NCI-H526 treated with DMSO at 0.1 percent for 48 hours (cell line): ENCODE measurements around the gene GASK1A.

Experiments
- DNase-seq: peaks from one replicate; lab custom pipeline; 2025; lab: John Stamatoyannopoulos, UW

Gene GASK1A

DNA sequence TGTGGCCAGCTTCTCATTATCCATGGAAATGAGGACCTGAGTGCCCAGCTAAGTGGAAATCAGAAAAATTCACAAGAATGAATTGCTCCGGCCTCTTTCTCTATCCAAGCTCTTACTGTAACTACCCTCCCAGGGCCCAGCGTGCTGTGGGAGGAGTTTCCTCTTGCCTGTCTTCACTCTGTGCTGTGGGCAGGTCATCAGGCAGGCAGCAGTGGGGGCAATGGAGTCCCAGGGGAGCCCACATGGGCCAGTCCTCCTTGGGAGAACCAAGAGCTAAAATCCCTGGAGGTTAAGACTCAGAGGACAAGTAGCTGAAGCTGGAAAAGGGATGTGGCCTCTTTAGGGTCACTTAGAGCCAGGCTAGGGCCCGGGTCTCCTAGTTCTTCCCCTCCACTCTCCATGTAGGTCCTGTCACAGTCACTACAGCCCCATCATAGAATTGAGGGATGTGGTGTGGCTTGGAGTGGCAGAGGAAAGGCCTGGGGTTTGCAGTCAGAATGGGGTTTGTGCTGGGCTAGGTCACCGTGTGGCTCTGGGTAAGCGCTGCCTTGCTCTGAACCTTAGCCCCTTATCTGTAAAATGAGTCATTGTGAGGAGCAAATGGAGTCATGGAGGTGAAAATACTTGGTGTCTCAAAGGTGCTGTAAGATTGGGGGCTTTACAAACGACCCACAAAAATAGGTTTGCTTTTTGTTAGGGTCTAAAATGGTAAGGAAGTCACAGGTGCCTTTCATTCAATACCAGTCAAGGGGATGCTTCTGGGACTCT is 3.7 kb downstream of the GASK1A start:
- DNase-seq: no peak

- no peak for DNase-seq
Observed at GRCh38 chr3:42983927-42984326, 4.8 kb downstream of the GASK1A start.

- DNase-seq: no peak
Observed at GRCh38 chr3:42984701-42985100, 5.6 kb downstream of the GASK1A start.

GRCh38 chr3:42988097-42988496 is 9.0 kb downstream of the GASK1A start:
- DNase-seq: no peak

GRCh38 chr3:42988566-42988965 is 9.5 kb downstream of the GASK1A start:
- no peak for DNase-seq

DNA sequence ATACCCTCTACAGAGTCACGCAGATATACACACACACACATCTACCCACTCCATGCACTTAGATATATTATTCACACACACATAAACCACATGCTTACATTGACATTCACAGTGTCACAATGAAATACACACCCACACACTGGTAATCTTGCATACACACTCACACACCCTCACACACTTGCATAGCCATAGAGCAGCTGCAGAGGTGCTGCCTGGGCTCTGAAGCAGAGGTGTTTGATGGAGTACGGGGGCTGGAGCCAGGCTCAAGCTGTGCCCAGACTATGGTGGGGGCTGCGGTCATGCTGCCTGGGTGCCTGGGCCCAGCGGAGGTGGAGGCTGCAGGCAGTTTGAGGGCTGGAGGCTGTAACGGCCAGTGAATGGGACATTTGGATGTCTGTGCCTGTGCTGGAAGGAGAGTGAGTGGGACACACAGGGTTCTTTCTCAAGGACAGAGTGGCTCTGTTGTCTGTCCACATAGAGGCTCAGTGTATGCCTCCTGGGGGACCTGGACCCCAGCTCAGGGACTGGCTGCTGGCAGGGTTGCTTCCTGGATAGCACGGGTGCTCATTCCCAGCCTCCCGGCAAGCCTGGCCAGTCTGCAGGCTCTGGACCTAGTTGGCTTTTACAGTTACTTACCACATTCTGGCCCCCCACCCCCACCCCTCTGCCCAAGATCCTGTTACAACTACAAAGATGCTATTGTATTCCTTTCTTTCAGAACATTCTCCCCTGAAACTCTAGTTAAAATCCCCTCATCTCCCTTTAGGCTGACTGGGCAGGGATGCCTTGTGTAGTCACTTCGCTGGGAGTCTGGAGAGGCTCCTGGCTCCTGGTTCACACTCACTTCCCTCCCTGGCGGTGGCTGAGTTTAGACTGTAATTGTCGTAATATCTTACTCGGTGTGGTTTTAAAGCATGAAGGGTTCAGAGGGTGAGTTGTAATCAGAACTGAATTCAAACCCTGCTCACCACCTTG is 12.5 kb downstream of the GASK1A start:
- peak; percentile 11 for DNase-seq

DNA sequence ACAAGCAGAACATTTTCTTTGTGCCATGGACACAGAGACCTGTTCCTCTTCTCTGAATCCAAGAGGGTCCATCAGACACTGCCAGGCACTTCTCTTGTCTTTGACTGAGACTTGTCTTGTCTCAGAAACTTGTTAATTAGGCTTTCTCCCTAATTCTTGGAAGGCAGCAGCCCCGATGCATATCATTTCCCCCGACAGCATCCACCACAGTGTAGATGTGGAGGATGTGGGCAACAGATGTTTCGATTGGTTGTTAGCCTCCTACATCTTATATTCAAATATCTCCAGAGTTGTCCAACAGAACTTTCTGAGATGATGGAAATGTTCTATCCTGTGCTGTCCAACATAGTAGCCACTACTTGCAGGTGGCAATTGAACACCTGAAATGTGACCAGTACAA is 15.5 kb downstream of the GASK1A start:
- DNase-seq: no peak

GRCh38 chr3:42996021-42996420 is 16.9 kb downstream of the GASK1A start:
- DNase-seq: no peak

DNA sequence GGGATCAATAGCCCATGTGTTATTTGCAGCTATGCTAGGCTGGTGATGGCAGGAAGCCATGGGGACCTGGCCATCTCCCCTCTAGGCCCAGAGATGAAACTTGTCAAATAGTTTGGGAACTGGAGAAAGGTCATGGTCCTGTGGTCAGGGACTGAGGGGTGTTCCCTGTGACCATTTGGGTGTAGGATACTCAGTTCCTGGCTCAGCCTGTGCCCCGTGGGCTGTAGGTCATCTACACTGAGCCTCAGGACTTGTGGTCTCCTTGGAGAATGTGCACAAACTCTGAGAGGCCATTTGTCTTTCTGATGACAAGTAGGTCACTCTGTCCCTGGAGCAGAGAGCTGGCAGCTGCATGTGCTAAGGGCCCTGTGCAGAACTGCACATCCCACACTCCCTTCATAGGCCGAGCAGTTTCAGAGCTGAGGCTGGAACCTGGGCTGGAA is 17.5 kb downstream of the GASK1A start:
- no peak for DNase-seq

DNA sequence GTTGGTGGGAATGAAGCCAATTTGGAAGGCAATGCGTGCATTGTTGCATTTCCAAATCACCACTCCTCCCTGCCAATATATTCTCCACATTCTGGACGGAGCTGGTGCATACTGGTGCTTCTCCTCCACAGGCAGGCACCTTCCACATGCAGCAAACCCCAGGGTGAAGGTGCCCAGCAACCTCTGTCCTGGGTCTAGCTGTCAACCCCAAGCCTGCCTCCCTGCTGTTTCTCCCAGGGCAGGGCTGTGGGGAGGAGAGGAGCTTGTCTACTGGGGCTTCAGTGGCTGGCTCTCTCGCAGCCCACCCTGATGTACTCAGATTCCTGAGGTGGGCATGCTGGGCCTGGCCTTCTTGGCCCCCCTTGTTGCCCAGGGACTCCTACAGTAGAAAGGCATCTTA is 20.1 kb downstream of the GASK1A start:
- DNase-seq: no peak

GRCh38 chr3:42999632-43000031 is 20.5 kb downstream of the GASK1A start:
- no peak for DNase-seq

DNA sequence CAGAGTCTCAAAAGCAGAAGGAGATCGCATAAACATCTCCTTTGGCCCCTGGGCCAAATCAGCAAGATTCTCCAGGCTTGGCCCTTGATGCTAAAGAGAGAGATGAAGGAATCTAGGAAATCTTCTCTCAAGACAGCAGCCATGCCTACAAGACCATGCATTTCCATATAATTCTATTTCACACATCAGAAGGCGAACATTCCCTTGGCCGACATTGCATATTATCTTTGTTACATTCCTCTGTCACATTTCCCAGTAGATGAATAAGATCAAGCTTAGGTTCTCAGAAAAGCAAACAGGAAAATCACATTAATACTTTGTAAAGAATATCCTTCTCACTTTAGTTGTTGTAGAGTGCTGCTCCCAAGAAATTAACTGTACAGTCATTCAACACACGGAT is 21.3 kb downstream of the GASK1A start:
- no peak for DNase-seq

DNA sequence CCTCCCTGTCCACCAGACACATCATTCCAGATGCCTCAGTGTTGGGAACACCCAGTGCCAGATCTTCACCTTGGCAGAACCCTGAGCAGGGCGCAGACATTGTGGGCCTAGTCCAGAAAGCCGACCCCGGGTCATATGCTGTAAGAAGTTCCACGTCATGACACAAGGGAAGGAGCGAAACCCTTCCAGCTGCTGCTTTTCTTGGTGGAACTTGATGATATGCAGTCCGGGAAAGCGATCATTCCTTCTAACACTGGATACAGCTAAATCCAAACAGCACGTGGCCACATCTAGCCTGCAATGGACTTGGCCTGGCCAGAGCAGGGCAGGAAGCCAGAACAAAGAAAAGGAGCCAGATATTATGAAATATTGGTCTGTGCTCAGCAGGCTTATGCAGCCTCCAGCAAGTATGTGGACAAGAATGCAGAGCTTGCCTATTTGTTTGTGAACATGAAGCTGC is 22.0 kb downstream of the GASK1A start:
- DNase-seq: no peak

DNA sequence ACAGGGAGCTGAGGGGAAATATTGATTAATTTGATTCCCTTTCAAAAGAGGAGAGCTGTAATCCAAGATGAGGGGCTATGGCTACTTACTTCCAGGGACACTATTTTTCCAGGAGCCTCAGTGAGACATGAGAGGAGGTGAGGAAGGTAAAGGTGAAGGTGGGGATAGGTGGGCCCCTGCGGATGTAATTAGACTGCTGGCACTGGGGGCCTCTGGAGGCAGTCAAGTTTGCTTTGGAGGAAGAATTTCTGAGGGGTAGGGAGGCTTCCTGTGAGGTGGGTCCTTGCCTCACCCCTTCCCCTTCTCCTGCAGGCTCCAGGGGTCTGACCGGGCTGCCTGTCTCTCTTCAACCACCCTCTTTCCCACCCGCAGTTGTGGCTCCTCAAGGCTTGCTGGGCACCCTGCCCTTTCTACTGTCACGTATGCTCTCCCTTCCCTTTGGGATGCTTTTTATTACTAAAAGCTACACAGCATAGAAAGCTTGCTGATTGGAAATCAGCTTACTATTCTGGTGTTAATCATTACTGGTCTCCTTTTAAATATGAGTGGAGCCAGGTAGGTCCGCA is 22.5 kb downstream of the GASK1A start:
- no peak for DNase-seq

DNA sequence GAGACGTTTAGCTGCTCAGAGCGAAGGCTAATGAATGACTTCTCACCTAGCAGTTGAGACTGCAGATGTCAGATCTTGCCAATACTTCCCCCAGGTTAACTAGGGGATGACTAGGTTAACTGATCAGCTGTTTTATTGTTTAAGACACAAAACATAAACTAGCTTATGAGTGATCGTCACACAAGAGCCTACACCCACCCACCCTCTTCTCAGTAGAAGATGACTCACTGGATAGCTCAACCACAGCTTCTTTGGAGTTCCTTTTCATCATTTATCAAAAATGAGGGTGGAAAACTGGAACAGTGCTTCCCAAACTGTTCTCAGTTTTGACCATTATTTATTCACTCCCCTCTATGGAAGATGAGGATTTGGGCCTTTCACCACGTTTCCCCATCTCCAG is 25.2 kb downstream of the GASK1A start:
- DNase-seq: no peak

DNA sequence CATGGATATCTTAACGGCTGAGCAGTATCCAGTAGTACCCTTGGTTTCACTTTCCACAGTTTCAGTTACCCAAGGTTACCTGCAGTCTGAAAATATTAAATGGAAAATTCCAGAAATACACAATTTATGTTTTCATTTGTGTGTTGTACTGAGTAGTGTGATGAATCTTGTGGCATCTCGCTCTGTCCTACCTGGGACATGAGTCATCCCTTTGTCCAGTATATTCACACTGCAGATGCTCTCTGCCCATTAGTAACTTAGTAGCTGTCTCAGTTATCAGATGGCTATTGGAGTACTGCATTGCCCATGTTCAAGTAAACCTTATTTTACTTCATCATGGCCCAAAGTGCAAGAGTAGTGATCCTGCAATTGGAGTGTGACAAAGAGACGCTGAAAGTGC is 26.1 kb downstream of the GASK1A start:
- DNase-seq: no peak

DNA sequence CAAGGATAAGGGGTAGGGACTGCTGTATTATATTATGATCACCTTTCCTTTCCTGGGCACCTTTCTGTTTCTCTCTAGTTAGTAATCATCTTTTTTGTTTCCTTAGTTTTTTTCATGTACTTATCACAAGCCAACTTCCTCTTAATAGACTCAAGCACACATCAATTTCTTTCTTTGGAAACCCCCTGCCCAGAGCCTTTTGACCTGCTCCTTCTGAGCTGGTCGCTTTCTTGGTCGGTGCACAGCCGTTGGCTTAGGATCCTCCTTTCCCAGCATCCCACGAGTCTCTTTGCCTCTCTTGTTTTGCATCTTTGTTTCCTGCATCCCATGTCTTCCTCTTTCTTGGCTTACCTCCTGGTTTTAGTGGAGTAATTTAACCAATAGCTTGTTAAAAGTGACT is 26.9 kb downstream of the GASK1A start:
- no peak for DNase-seq

- no peak for DNase-seq
Observed at GRCh38 chr3:43006825-43007224, 27.7 kb downstream of the GASK1A start.

GRCh38 chr3:43009547-43009946 is 30.4 kb downstream of the GASK1A start:
- DNase-seq: no peak

- DNase-seq: no peak
Observed at GRCh38 chr3:43010638-43011037, 31.5 kb downstream of the GASK1A start.

GRCh38 chr3:43011638-43012037 is 32.5 kb downstream of the GASK1A start:
- DNase-seq: no peak

DNA sequence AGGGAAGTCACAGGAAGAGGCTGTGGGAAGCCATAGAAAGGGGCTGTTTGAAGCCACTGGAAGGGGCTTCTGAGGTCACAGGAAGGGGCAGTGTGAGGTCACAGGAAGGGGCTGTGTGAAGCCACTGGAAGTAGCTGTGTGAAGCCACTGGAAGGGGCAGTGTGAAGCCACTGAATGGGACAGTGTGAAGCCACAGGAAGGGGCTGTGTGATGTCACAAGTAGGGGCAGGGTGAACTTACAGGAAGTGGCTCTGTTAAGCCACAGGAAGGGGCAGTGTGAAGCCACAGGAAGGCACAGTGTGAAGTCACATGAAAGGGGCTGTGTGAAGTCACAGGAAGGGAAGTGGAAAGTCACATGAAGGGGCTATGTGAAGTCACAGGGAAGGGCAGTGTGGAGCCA is 33.1 kb downstream of the GASK1A start:
- DNase-seq: no peak

DNA sequence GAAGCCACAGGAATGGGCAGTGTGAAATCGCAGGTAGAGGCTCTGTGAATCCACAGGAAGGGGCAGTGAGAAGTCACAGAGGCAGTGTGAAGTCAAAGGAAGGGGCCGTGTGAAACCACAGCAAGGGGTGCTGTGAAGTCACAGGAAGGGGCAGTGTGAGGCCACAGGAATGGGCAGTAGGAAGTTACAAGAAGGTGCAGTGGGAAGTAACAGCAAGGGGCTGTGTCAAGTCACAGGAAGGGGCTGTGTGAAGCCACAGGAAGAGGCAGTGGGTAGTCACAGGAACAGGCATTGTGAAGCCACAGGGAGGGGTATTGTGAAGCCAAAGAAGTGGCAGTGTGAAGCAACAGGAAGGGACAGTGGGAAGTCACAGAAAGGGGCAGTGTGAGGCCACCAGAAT is 34.1 kb downstream of the GASK1A start:
- no peak for DNase-seq
